ENCODE data around the gene CD101. TPM values are rescaled to one million over a fixed set of nuclear protein-coding genes. Genes with fewer than 3 reads are reported as not detected.

Gene CD101
- total and polyA plus RNA-seq, 2 of the 8 experiments (the other 6 are each of a cell fraction or from before 2014, with no cell fraction given): 1.1 to 1.2 TPM

DNA sequence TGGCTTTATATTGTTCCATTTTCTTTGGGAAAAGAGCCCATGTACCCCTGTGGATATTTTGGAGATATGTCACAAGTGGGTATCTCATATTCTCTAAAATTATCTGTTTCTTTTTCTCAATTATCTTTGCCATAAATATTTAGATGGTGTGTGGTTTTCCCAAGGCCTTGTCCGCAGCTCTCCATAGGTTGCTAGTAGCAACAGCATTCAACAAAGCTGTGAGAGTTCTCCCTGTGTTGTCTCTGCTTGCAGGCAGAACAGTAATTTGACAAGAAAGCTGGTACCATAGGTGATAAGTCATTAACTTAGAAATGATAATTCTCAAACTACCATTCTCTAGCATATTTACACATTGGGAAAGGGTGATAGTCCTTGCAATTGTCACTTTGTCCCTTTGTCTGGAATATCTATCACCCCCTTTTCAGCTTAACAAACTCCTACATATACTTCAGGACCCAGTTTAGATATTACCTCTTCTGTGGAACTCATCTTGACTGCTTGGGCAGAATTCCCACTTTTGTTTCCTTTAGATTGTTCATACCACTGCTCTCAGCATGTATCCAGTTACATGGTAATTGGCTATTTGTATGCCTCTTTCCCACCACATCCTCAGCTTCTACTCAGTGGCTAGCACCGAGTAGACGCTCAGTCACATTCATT is 8.9 kb downstream of the CD101 start:
- no peak overlapping the region for H3K56ac ChIP-seq (replicated peaks; ENCODE audit: insufficient read length, low read depth, low read length)
- POLR2A ChIA-PET (ENCODE audit: partially characterized antibody): interaction anchor here (1.9 kb wide), 1 partner anchor 49 kb away, joined by 4 read pairs; the partner anchor contains the start of gene TTF2
- FAIRE-seq (no peak), DNase-seq (ENCODE audit: low read depth in 1 of 2, low spot score in 2 of 2) (no peak)
- H3K27ac ChIP-seq (ENCODE audit: low read depth, low read length): no peak overlapping the region
- WGBS, 2 experiments (ENCODE audit: extremely low coverage in 1 of 2, insufficient coverage in 1 of 2, insufficient read length in 1 of 2, insufficient replicate concordance in 2 of 2, low coverage in 1 of 2, low lambda C conversion rate in 2 of 2, missing lambda C conversion rate in 1 of 2): 82% methylated on average over 3 of the region's 3 CpGs; no CpG with 5 or more reads in 1 of the 2 experiments
- TF ChIP-seq RAD21 (IDR thresholded peaks at IDR 0.05 in 1 of 2, conservative IDR thresholded peaks at IDR 0.05 in 1 of 2; ENCODE audit: low read depth in 2 of 2, low read length in 2 of 2): no peak
- TF ChIP-seq CEBPB (IDR thresholded peaks at IDR 0.05; ENCODE audit: low read depth, low read length): no peak
- no peak for TF ChIP-seq SP2 (IDR thresholded peaks at IDR 0.05; ENCODE audit: low read length)
- no peak overlapping the region for H2AFZ ChIP-seq (ENCODE audit: low read length)
- no peak overlapping the region for H2BK5ac ChIP-seq (ENCODE audit: low read depth, low read length)
- no peaks in the 10 kb centered on the region for H3K23me2 ChIP-seq (ENCODE audit: low read depth, low read length)
- no peak overlapping the region for H4K91ac ChIP-seq (replicated peaks; ENCODE audit: insufficient read length, low read length)
- no peaks in the 10 kb centered on the region for H3K79me2 ChIP-seq (ENCODE audit: control insufficient read depth in 1 of 2, insufficient read depth in 2 of 2, low read length in 2 of 2)
- CTCF ChIA-PET (ENCODE audit: partially characterized antibody): interaction anchor here (0.8 to 1.6 kb wide), 7 partner anchors 27 to 506 kb away, joined by 3 to 6 read pairs (median 3); no protein-coding TSS in a partner anchor
- no peak overlapping the region for H2BK12ac ChIP-seq (ENCODE audit: low read depth, low read length)
- H2BK20ac ChIP-seq (ENCODE audit: low read length): no peak overlapping the region
- H2BK120ac ChIP-seq (replicated peaks; ENCODE audit: low read depth, low read length): no peak overlapping the region
- no peak overlapping the region for H3K9ac ChIP-seq (replicated peaks in 1 of 4; ENCODE audit: extremely low read depth in 1 of 4, low read depth in 3 of 4, low read length in 3 of 4)
- H2AK5ac ChIP-seq (ENCODE audit: low read depth, low read length): no peak overlapping the region
- no peak overlapping the region for H3K18ac ChIP-seq (ENCODE audit: extremely low read depth, low read length)
- no peaks in the 10 kb centered on the region for H3K36me3 ChIP-seq (ENCODE audit: control insufficient read depth in 2 of 4, insufficient read depth in 4 of 4, low read length in 3 of 4)
- H4K8ac ChIP-seq (ENCODE audit: extremely low read depth, insufficient read depth, low read length): no peak overlapping the region
- H2BK15ac ChIP-seq (ENCODE audit: low read length): no peak overlapping the region
- no peak overlapping the region for H3K14ac ChIP-seq (ENCODE audit: insufficient read length)
- no peaks in the 10 kb centered on the region for H3K27me3 ChIP-seq (replicated peaks in 1 of 4; ENCODE audit: control insufficient read depth in 3 of 4, extremely low read depth in 1 of 4, insufficient read depth in 3 of 4, low read length in 3 of 4)
- H4K20me1 ChIP-seq (replicated peaks in 1 of 2; ENCODE audit: control insufficient read depth in 1 of 2, insufficient read depth in 2 of 2, low read length in 2 of 2): no peaks in the 10 kb centered on the region
- H3K9me3 ChIP-seq (ENCODE audit: insufficient read depth in 2 of 2, low read depth in 1 of 2, low read length in 1 of 2): no peaks in the 10 kb centered on the region
- H3K4me1 ChIP-seq (replicated peaks in 1 of 4; ENCODE audit: control insufficient read depth in 3 of 4, insufficient read depth in 4 of 4, low read length in 3 of 4): peaks cover 0 to 4% (median 1%) of the 10 kb centered on the region in 4 experiments; a peak in 2 of 7 replicates
- no peak overlapping the region for H3K4me2 ChIP-seq (ENCODE audit: insufficient read depth in 1 of 2, low read depth in 2 of 2, low read length in 2 of 2)
- H3K23ac ChIP-seq (ENCODE audit: insufficient read length): no peak overlapping the region
- no peak overlapping the region for H3K4ac ChIP-seq (replicated peaks; ENCODE audit: insufficient read length, low read depth, low read length)
- no peaks in the 10 kb centered on the region for H3K79me1 ChIP-seq (ENCODE audit: low read depth, low read length)
- no peak overlapping the region for H3K4me3 ChIP-seq (ENCODE audit: extremely low read depth in 1 of 4, insufficient read depth in 2 of 4, low read depth in 3 of 4, low read length in 4 of 4)
- no peak overlapping the region for H4K5ac ChIP-seq (ENCODE audit: insufficient read length, low read depth, low read length)
